Naive thymus-derived CD4-positive, alpha-beta T cell (primary cell): ENCODE results near the gene ZWILCH. TPM values are rescaled to one million over a fixed set of nuclear protein-coding genes. Genes with fewer than 3 reads are reported as not detected.
"Not testable (repeated sequence)": the region's sequence is repeated elsewhere in the genome, so short reads cannot be mapped to it uniquely, and the experiment has no call there.

Source experiments
- ATAC-seq: fragments of 150-1000 bp; cut with Tn5 transposase; 2 replicates; pipeline ENCODE4 v1.10.0; 2021; ENCODE audit warnings: mild to moderate bottlenecking, moderate library complexity
- CTCF ChIA-PET: fragments of 350-600 bp; sonication (Branson Sonifier 250); formaldehyde crosslinking; loops from one replicate; lab custom pipeline; 2021; ENCODE audit warnings: antibody characterized with exemption; lab: Charles Lee
- POLR2A ChIA-PET: fragments of 350-600 bp; sonication (Branson Sonifier 250); formaldehyde crosslinking; loops from one replicate; lab custom pipeline; 2021; ENCODE audit warnings: antibody characterized with exemption, inconsistent platforms; lab: Charles Lee
- DNase-seq, 9 donors: peaks; one replicate each; pipeline versions ENCODE4 v3.0.0 to v3.0.0-alpha.2; 2020 to 2022; ENCODE audit warnings: mixed read lengths in 1 of 9
- H3K27ac ChIP-seq: one replicate; pipeline ENCODE4 v1.7.0; 2013; ENCODE audit warnings: mild to moderate bottlenecking, low read depth, low read length, moderate library complexity
- H3K27me3 ChIP-seq, 2 donors: one replicate each; pipeline ENCODE4 v1.7.0; 2013; ENCODE audit warnings: low read length in 2 of 2, mild to moderate bottlenecking in 2 of 2, moderate library complexity in 2 of 2; ENCODE audit not compliant: control insufficient read depth in 2 of 2, insufficient read depth in 2 of 2
- H3K36me3 ChIP-seq, 3 experiments: 1 replicate in 2 of 3; 2 replicates in 1 of 3; pipeline ENCODE4 v1.7.0; 2013; ENCODE audit warnings: low read length in 3 of 3, mild to moderate bottlenecking in 3 of 3, moderate library complexity in 1 of 3; ENCODE audit not compliant: insufficient read depth in 3 of 3, control insufficient read depth in 2 of 3
- H3K4me1 ChIP-seq, 2 donors: one replicate each; pipeline ENCODE4 v1.7.0; 2013; ENCODE audit warnings: low read length in 2 of 2, mild to moderate bottlenecking in 2 of 2, moderate library complexity in 1 of 2; ENCODE audit not compliant: control insufficient read depth in 2 of 2, insufficient read depth in 2 of 2
- H3K4me3 ChIP-seq: 2 replicates; pipeline ENCODE4 v1.7.0; 2013; ENCODE audit warnings: mild to moderate bottlenecking, low read length
- H3K9me3 ChIP-seq, 3 experiments: 1 replicate in 2 of 3; 2 replicates in 1 of 3; pipeline ENCODE4 v1.7.0; 2013; ENCODE audit warnings: low read length in 3 of 3; ENCODE audit not compliant: control insufficient read depth in 2 of 3
- H3K27ac Mint-ChIP-seq, 9 donors: one replicate each; pipeline ENCODE4 v1.8.0; 2020 to 2022; ENCODE audit warnings: mixed read lengths in 9 of 9, mild to moderate bottlenecking in 8 of 9, moderate library complexity in 5 of 9, inconsistent platforms in 2 of 9
- H3K27me3 Mint-ChIP-seq, 5 donors: one replicate each; pipeline ENCODE4 v1.8.0; 2021 to 2022; ENCODE audit warnings: mixed read lengths in 5 of 5, mild to moderate bottlenecking in 1 of 5
- H3K36me3 Mint-ChIP-seq, 5 donors: one replicate each; pipeline ENCODE4 v1.8.0; 2020 to 2022; ENCODE audit warnings: mixed read lengths in 5 of 5, mild to moderate bottlenecking in 3 of 5, inconsistent platforms in 1 of 5
- H3K4me1 Mint-ChIP-seq, 7 donors: one replicate each; pipeline ENCODE4 v1.8.0; 2020 to 2022; ENCODE audit warnings: mixed read lengths in 7 of 7, mild to moderate bottlenecking in 3 of 7, inconsistent platforms in 1 of 7
- H3K4me3 Mint-ChIP-seq, 10 donors: one replicate each; pipeline ENCODE4 v1.8.0; 2020 to 2022; ENCODE audit warnings: mild to moderate bottlenecking in 10 of 10, mixed read lengths in 10 of 10, moderate library complexity in 6 of 10, inconsistent platforms in 2 of 10
- H3K9me3 Mint-ChIP-seq, 11 donors: one replicate each; pipeline ENCODE4 v1.8.0; 2020 to 2022; ENCODE audit warnings: mixed read lengths in 11 of 11, mild to moderate bottlenecking in 4 of 11, inconsistent platforms in 1 of 11, moderate library complexity in 1 of 11
- intact Hi-C, 2 donors: fragments of 100-400 bp; cut with micrococcal nuclease; formaldehyde crosslinking; loops; one replicate each; pipeline ENCODE4 v1.15.1; 2023
- polyA plus RNA-seq, 2 donors: library from polyadenylated mRNA; unstranded; fragments of 300-500 nt; fragmentation: Illumina TruSeq; gene quantifications; one replicate each; pipeline ENCODE4 v1.2.3, GENCODE V29; 2021
- total RNA-seq, 6 experiments: library from RNA in 5 of 6; stranded (reverse) in 5 of 6; gene quantifications; 1 replicate in 5 of 6; 2 replicates in 1 of 6; pipeline ENCODE4 v1.2.3 and lab custom pipeline; 2021 to 2026

Gene ZWILCH
- total and polyA plus RNA-seq, 7 experiments from 2014 or later = 4.3 to 20.3 (median 6.0) TPM

- CTCF ChIA-PET, POLR2A ChIA-PET, H3K9me3 ChIP-seq, DNase-seq, H3K36me3 ChIP-seq, H3K27me3 Mint-ChIP-seq, H3K27me3 ChIP-seq, H3K9me3 Mint-ChIP-seq, H3K4me3 Mint-ChIP-seq, ATAC-seq, H3K27ac ChIP-seq, H3K4me1 ChIP-seq, intact Hi-C loops, H3K4me3 ChIP-seq: not testable (repeated sequence)
- Mint-ChIP-seq H3K36me3 (peaks cover 3 to 32% (median 26%) of the 10 kb centered on the region in 5 donors), H3K4me1 (peaks cover 11 to 39% (median 18%) of the 10 kb centered on the region in 7 donors), H3K27ac (peak overlapping the region in 2 of 9 donors; percentile 21 to 65)
Observed at GRCh38 chr15:66465294-66465693, 39.8 kb upstream of the ZWILCH start.

- POLR2A ChIA-PET = interaction anchor here (1.3 kb wide), 1 partner anchor 79 kb away, joined by 3 read pairs; no protein-coding TSS in a partner anchor
- peaks cover 0 to 25% (median 23%) of the 10 kb centered on the region in 5 donors for H3K36me3 Mint-ChIP-seq
- H3K9me3 Mint-ChIP-seq, H3K9me3 ChIP-seq, DNase-seq, H3K4me3 Mint-ChIP-seq, H3K27me3 ChIP-seq, H3K4me3 ChIP-seq, intact Hi-C loops, H3K27ac ChIP-seq, H3K27me3 Mint-ChIP-seq, H3K36me3 ChIP-seq, ATAC-seq, CTCF ChIA-PET: not testable (repeated sequence)
- H3K4me1 Mint-ChIP-seq = peaks cover 19 to 49% (median 29%) of the 10 kb centered on the region in 7 donors
- peaks cover 13 to 16% of the 10 kb centered on the region in 2 donors for H3K4me1 ChIP-seq
- peak overlapping the region in 7 of 9 donors; percentile 14 to 53 (median 36) for H3K27ac Mint-ChIP-seq
Observed at GRCh38 chr15:66467162-66468040, 37.7 kb upstream of the ZWILCH start.

- not testable (repeated sequence) for H3K4me3 ChIP-seq, H3K27me3 Mint-ChIP-seq, H3K36me3 ChIP-seq, H3K9me3 ChIP-seq, DNase-seq, H3K36me3 Mint-ChIP-seq, H3K9me3 Mint-ChIP-seq, H3K27me3 ChIP-seq, ATAC-seq
- Histone ChIP-seq H3K27ac (peak overlapping the region; percentile 45), H3K4me1 (peaks cover 20 to 21% of the 10 kb centered on the region in 2 donors)
- intact Hi-C loops = loop anchor here in 1 of 2 donors (5.0 kb wide), 1 partner anchor 69 kb away; no protein-coding TSS in a partner anchor
- peak overlapping the region in 9 of 10 donors; percentile 6 to 94 (median 58) for H3K4me3 Mint-ChIP-seq
- ChIA-PET POLR2A (interaction anchor here (0.7 to 2.6 kb wide), 3 partner anchors 67 to 85 kb away, joined by 3 to 7 read pairs (median 3); no protein-coding TSS in a partner anchor), CTCF (interaction anchor here (0.7 to 0.9 kb wide), 2 partner anchors 66 to 216 kb away, joined by 3 read pairs; no protein-coding TSS in a partner anchor)
- H3K27ac Mint-ChIP-seq = peak overlapping the region; percentile 61 to 97 (median 91)
- peaks cover 22 to 60% (median 51%) of the 10 kb centered on the region in 7 donors for H3K4me1 Mint-ChIP-seq
Observed at GRCh38 chr15:66470825-66471224, 34.3 kb upstream of the ZWILCH start.

DNA sequence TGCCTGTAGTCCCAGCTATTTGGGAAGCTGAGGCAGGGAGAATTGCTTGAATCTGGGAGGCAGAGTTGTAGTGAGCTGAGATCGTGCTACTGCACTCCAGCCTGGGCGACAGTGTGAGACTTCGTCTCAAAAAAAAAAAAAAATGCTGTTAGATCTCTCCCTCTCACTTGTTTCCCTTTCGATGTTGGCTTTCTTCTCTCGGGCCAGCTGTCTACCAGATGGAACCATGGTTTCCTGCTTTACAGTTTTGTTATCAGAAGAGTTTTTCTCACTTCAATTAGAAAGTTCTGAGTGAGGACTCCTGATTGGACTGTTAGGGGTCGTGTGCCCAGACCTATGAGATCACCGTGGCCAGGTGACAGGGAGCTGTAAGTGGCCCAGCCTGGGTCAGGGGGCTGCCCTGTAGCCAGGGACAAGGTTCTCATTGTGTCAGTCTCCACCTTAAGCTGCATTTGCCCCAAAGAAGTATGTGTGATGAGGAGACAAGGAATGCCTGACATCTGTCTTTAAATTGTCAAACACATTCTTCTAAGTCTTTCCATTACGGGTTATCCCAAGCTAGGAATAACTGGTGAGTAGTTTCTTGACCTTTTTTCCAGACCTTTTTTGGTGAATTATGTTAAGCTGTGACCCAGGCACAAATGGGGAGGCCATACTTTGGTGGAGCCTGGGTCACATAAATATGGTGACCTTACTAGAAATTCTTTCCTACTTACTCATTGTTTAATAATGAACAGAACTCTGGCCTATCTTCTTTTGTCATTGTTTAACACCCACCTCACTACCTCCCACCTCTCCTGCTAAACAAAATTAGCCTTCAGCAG, 32.7 kb upstream of the ZWILCH start:
- intact Hi-C loops = loop anchor here (1.0 to 5.0 kb wide), 4 partner anchors 24 to 86 kb away; partner anchors contain the start of genes MAP2K1 (in 2 of the 2) and SNAPC5 (in 2 of the 2)

DNA sequence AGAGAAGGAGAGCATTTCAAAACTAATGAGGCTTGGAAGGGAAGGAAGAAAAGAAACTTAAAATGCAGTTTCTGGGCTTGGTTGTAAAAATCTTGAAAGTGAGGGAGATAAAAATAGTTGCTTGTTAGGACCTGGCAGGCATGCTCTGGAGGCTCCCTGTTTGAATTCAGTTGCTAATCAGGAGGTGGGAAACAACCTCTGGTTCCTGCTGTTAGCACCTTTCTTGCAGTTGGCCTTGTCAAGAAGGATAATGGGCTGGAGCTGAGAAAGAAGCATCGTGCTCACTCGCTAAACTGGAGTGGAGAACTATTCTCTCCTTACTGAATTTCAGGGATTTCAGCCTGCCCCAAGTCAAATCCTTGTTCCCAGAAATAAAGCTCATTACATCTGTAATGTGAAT, 31.0 kb upstream of the ZWILCH start:
- Histone ChIP-seq H3K36me3 (no peaks in the 10 kb centered on the region), H3K4me3 (no peak overlapping the region), H3K27ac (peak overlapping the region; percentile 45), H3K27me3 (no peaks in the 10 kb centered on the region), H3K4me1 (peaks cover 20 to 21% of the 10 kb centered on the region in 2 donors), H3K9me3 (no peaks in the 10 kb centered on the region)
- Mint-ChIP-seq H3K36me3 (peaks cover 0 to 6% (median 4%) of the 10 kb centered on the region in 5 donors), H3K27ac (peak overlapping the region; percentile 25 to 99 (median 74)), H3K9me3 (no peaks in the 10 kb centered on the region), H3K27me3 (no peaks in the 10 kb centered on the region), H3K4me3 (no peak overlapping the region), H3K4me1 (peaks cover 28 to 62% (median 52%) of the 10 kb centered on the region in 7 donors)
- POLR2A ChIA-PET = interaction anchor here (0.7 to 1.3 kb wide), 2 partner anchors 30 to 124 kb away, joined by 3 to 5 read pairs; no protein-coding TSS in a partner anchor
- DNase-seq (no peak), ATAC-seq (no peak)
- CTCF ChIA-PET = no interaction called here
- intact Hi-C loops = loop anchor here in 1 of 2 donors (5.0 kb wide), 1 partner anchor 72 kb away; no protein-coding TSS in a partner anchor

More for the DNA sequence above, 32.7 kb upstream of the ZWILCH start:
- peak overlapping the region; percentile 64 to 94 (median 82) for H3K4me3 Mint-ChIP-seq
- H3K4me1 Mint-ChIP-seq = peaks cover 26 to 62% (median 57%) of the 10 kb centered on the region in 7 donors
- peaks cover 20 to 21% of the 10 kb centered on the region in 2 donors for H3K4me1 ChIP-seq
- H3K27ac ChIP-seq = peak overlapping the region; percentile 45
- ChIA-PET CTCF (interaction anchor here (0.7 to 1.8 kb wide), 4 partner anchors 25 to 86 kb away, joined by 3 to 7 read pairs (median 4); partner anchors contain the start of genes MAP2K1 and SNAPC5), POLR2A (interaction anchor here (0.8 to 2.6 kb wide), 9 partner anchors 25 to 181 kb away, joined by 3 to 9 read pairs (median 3); partner anchors contain the start of genes RPL4, SNAPC5, TIPIN and ZWILCH)
- H3K9me3 Mint-ChIP-seq = no peaks in the 10 kb centered on the region
- H3K27ac Mint-ChIP-seq = peak overlapping the region; percentile 86 to 99 (median 95)
- peaks cover 0 to 8% (median 4%) of the 10 kb centered on the region in 5 donors for H3K36me3 Mint-ChIP-seq
- no peaks in the 10 kb centered on the region for H3K27me3 ChIP-seq
- no peaks in the 10 kb centered on the region for H3K9me3 ChIP-seq
- H3K27me3 Mint-ChIP-seq = no peaks in the 10 kb centered on the region
- H3K4me3 ChIP-seq = peak overlapping the region; percentile 22
- DNase-seq = peak; percentile 17 to 83 (median 79)
- peak; percentile 95 for ATAC-seq
- no peaks in the 10 kb centered on the region for H3K36me3 ChIP-seq
